ENCODE data around the gene AGO4. TPM values are rescaled to one million over a fixed set of nuclear protein-coding genes. Genes with fewer than 3 reads are reported as not detected.

Gene AGO4
- total RNA-seq, 4 donors from 2014 or later, result 14.9 to 34.7 (median 23.4) TPM

GRCh38 chr1:35834218-35834617, 26.4 kb downstream of the AGO4 start:
- peaks cover 2 to 79% of the 10 kb centered on the region in 2 donors for H3K36me3 ChIP-seq
- in situ Hi-C loops (cut with MboI; ENCODE audit: low sequenced_read_pairs in 4 of 4), result no loop called here
- H3K9me3 ChIP-seq, result no peaks in the 10 kb centered on the region
- no peaks in the 10 kb centered on the region for H3K27me3 ChIP-seq
- H3K4me3 ChIP-seq, result no peak overlapping the region
- ATAC-seq (no peak), DNase-seq (no peak)
- no peak overlapping the region for H3K27ac ChIP-seq
- no peaks in the 10 kb centered on the region for H3K4me1 ChIP-seq
- intact Hi-C loops (cut with DNase I; ENCODE audit: low total_unique reads), result no loop called here
- TF ChIP-seq POLR2A (IDR thresholded peaks at IDR 0.05) (no peak), CTCF (IDR thresholded peaks at IDR 0.05 in 4 of 5, conservative IDR thresholded peaks at IDR 0.05 in 1 of 5) (no peak)

GRCh38 chr1:35835398-35835797, 27.6 kb downstream of the AGO4 start:
- Histone ChIP-seq H3K9me3 (no peaks in the 10 kb centered on the region), H3K36me3 (peaks cover 2 to 79% of the 10 kb centered on the region in 2 donors), H3K4me3 (no peak overlapping the region), H3K4me1 (no peaks in the 10 kb centered on the region), H3K27ac (no peak overlapping the region), H3K27me3 (no peaks in the 10 kb centered on the region)
- ATAC-seq (no peak), DNase-seq (no peak)
- intact Hi-C loops (cut with DNase I; ENCODE audit: low total_unique reads), result no loop called here
- TF ChIP-seq CTCF (IDR thresholded peaks at IDR 0.05 in 4 of 5, conservative IDR thresholded peaks at IDR 0.05 in 1 of 5) (no peak), POLR2A (IDR thresholded peaks at IDR 0.05) (no peak)
- in situ Hi-C loops (cut with MboI; ENCODE audit: low sequenced_read_pairs in 4 of 4), result no loop called here

DNA sequence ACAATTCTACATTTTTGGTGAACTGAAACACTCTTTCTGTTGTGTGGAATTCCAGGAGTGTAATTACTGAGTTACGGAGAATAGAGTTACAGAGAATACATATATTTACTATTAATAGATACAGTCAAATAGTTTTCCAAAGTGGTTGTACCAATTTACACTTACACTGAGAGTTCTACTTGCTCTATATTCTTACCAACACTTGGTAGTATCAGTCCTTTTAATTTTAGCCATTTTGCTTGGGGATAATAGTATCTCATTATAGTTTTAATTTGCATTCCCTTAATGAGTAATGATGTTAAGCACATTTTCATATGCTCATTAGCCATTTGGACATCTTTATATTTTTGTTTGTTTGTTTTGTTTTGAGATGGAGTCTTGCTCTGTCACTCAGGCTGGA, 28.9 kb downstream of the AGO4 start:
- intact Hi-C loops (cut with DNase I; ENCODE audit: low total_unique reads), result no loop called here
- TF ChIP-seq CTCF (IDR thresholded peaks at IDR 0.05 in 4 of 5, conservative IDR thresholded peaks at IDR 0.05 in 1 of 5) (no peak), POLR2A (IDR thresholded peaks at IDR 0.05) (no peak)
- Histone ChIP-seq H3K4me3 (no peak overlapping the region), H3K4me1 (no peaks in the 10 kb centered on the region), H3K36me3 (peaks cover 2 to 84% of the 10 kb centered on the region in 2 donors), H3K27ac (no peak overlapping the region), H3K9me3 (no peaks in the 10 kb centered on the region), H3K27me3 (no peaks in the 10 kb centered on the region)
- DNase-seq (no peak), ATAC-seq (no peak)
- in situ Hi-C loops (cut with MboI; ENCODE audit: low sequenced_read_pairs in 4 of 4), result no loop called here

DNA sequence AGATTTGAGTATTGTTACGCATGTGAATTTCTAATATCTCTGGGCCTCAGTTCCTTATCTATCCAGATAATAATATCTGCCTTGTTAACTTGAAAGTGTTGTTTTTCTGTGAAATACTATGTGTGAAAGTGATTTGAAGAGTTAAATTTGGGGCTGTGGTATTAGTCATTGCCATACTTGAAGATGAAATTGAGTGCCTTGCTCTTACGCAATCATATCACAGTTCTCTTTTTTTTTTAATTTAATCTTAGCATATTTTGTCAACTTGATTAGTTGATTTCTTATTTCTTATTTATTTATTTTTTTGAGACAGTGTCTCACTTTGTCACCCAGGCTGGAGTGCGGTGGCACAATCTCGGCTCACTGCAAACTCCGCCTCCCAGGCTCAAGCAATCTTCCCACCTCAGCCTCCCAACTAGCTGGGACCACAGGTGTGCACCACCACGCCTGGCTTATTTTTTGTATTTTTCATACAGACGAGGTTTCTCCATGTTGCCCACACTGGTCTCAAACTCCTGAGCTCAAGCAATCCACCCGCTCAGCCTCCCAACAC, 31.0 kb downstream of the AGO4 start:
- H3K9me3 ChIP-seq, result no peaks in the 10 kb centered on the region

More for the DNA sequence above, 31.0 kb downstream of the AGO4 start:
- intact Hi-C loops (cut with DNase I; ENCODE audit: low total_unique reads), result no loop called here
- no peak overlapping the region for H3K27ac ChIP-seq
- TF ChIP-seq POLR2A (IDR thresholded peaks at IDR 0.05), result no peak
- no peak for TF ChIP-seq CTCF (IDR thresholded peaks at IDR 0.05 in 4 of 5, conservative IDR thresholded peaks at IDR 0.05 in 1 of 5)
- H3K36me3 ChIP-seq, result peaks cover 2 to 86% of the 10 kb centered on the region in 2 donors
- no peak overlapping the region for H3K4me3 ChIP-seq
- no peak for ATAC-seq
- in situ Hi-C loops (cut with MboI; ENCODE audit: low sequenced_read_pairs in 4 of 4), result no loop called here
- H3K27me3 ChIP-seq, result no peaks in the 10 kb centered on the region
- no peaks in the 10 kb centered on the region for H3K4me1 ChIP-seq
- no peak for DNase-seq
